ENCODE measurements around the gene HCK. TPM values are rescaled to one million over a fixed set of nuclear protein-coding genes. Genes with fewer than 3 reads are reported as not detected.

Gene HCK
- total RNA-seq, 1 donor from 2014 or later: not detected

GRCh38 chr20:32124916-32125454 lies 72.9 kb downstream of the HCK start:
- Mint-ChIP-seq H3K9me3 (ENCODE audit: low read depth) (peaks cover 5% of the 10 kb centered on the region), H3K4me3 (ENCODE audit: low read depth) (no peak overlapping the region), H3K36me3 (ENCODE audit: insufficient read depth) (peaks cover 20% of the 10 kb centered on the region), H3K4me1 (ENCODE audit: low read depth) (peaks cover 2% of the 10 kb centered on the region), H3K27me3 (no peaks in the 10 kb centered on the region), H3K27ac (no peak overlapping the region)
- no peak for TF ChIP-seq CTCF (IDR thresholded peaks at IDR 0.05; ENCODE audit: unreplicated experiment)
- DNase-seq (ENCODE audit: low spot score, unreplicated experiment): no peak

- Mint-ChIP-seq H3K36me3 (ENCODE audit: insufficient read depth) (peaks cover 16% of the 10 kb centered on the region), H3K9me3 (ENCODE audit: low read depth) (peaks cover 3% of the 10 kb centered on the region), H3K4me3 (ENCODE audit: low read depth) (no peak overlapping the region), H3K4me1 (ENCODE audit: low read depth) (peaks cover 2% of the 10 kb centered on the region), H3K27me3 (no peaks in the 10 kb centered on the region), H3K27ac (no peak overlapping the region)
- no peak for TF ChIP-seq CTCF (IDR thresholded peaks at IDR 0.05; ENCODE audit: unreplicated experiment)
- no peak for DNase-seq (ENCODE audit: low spot score, unreplicated experiment)
These were observed 73.5 kb downstream of the HCK start for GRCh38 chr20:32125506-32125905.

- Mint-ChIP-seq H3K36me3 (ENCODE audit: insufficient read depth) (peaks cover 14% of the 10 kb centered on the region), H3K27ac (no peak overlapping the region), H3K4me1 (ENCODE audit: low read depth) (peaks cover 7% of the 10 kb centered on the region), H3K9me3 (ENCODE audit: low read depth) (no peaks in the 10 kb centered on the region), H3K27me3 (no peaks in the 10 kb centered on the region), H3K4me3 (ENCODE audit: low read depth) (no peak overlapping the region)
- TF ChIP-seq CTCF (IDR thresholded peaks at IDR 0.05; ENCODE audit: unreplicated experiment): no peak
- DNase-seq (ENCODE audit: low spot score, unreplicated experiment): no peak
These were observed 74.9 kb downstream of the HCK start for GRCh38 chr20:32126919-32127318.

GRCh38 chr20:32127347-32127746 lies 75.3 kb downstream of the HCK start:
- Mint-ChIP-seq H3K27me3 (no peaks in the 10 kb centered on the region), H3K4me1 (ENCODE audit: low read depth) (peaks cover 7% of the 10 kb centered on the region)

GRCh38 chr20:32128167-32128566 lies 76.1 kb downstream of the HCK start:
- TF ChIP-seq CTCF (IDR thresholded peaks at IDR 0.05; ENCODE audit: unreplicated experiment): no peak
- Mint-ChIP-seq H3K27ac (no peak overlapping the region), H3K4me3 (ENCODE audit: low read depth) (no peak overlapping the region), H3K4me1 (ENCODE audit: low read depth) (peaks cover 7% of the 10 kb centered on the region), H3K27me3 (no peaks in the 10 kb centered on the region), H3K36me3 (ENCODE audit: insufficient read depth) (peaks cover 11% of the 10 kb centered on the region), H3K9me3 (ENCODE audit: low read depth) (no peaks in the 10 kb centered on the region)
- DNase-seq (ENCODE audit: low spot score, unreplicated experiment): no peak

More at GRCh38 chr20:32127347-32127746, 75.3 kb downstream of the HCK start:
- Mint-ChIP-seq H3K27ac (no peak overlapping the region), H3K4me3 (ENCODE audit: low read depth) (no peak overlapping the region), H3K36me3 (ENCODE audit: insufficient read depth) (peaks cover 14% of the 10 kb centered on the region), H3K9me3 (ENCODE audit: low read depth) (no peaks in the 10 kb centered on the region)
- DNase-seq (ENCODE audit: low spot score, unreplicated experiment): no peak
- TF ChIP-seq CTCF (IDR thresholded peaks at IDR 0.05; ENCODE audit: unreplicated experiment): no peak
